Measurements from ENCODE around the gene TRMT11. TPM values are rescaled to one million over a fixed set of nuclear protein-coding genes. Genes with fewer than 3 reads are reported as not detected.

The TRMT11 gene
- total RNA-seq, 1 donor from 2014 or later, result 20.4 TPM

DNA sequence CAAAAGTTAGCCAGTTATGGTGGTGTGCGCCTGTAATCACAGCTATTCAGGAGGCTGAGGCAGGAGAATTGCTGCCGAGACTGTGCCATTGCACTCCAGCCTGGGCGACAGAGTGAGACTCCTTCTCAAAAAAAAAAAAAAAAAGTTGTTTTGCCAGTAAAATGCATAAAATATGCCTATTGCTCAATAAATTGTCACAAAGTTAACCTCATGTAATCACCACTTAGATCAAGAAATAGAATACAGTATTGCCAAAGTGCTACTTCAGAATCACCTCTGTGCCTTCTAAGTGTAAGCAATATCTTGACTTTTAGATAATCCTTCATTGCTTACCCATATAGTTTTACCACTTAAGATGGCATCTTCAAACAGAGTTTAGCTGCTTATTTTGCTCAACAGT is 80.7 kb downstream of the TRMT11 start:
- H3K27ac Mint-ChIP-seq (ENCODE audit: unreplicated experiment), result no peak overlapping the region

DNA sequence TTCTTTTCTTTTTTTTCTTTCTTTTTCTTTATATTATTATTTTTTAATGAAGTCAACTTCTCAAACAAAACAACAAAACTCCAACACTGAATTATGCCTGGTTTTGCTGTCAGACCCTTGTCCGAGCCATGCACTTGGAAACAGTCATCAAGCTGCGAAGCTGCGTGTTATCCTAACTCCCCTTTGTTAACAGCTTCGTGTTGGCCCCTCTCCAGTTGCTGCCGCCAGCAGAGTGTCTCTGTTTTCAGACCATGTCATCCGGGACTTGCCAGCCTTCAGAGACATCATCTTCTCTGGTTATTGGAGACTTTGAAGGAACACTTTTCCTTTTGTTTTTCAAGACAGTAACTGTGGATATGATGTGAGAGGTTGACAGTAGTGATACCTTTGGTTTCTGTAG is 83.1 kb downstream of the TRMT11 start:
- Mint-ChIP-seq H3K9me3 (ENCODE audit: unreplicated experiment) (peaks cover 10% of the 10 kb centered on the region), H3K36me3 (ENCODE audit: unreplicated experiment) (peaks cover 11% of the 10 kb centered on the region), H3K4me1 (ENCODE audit: unreplicated experiment) (peaks cover under 1% of the 10 kb centered on the region), H3K27ac (ENCODE audit: unreplicated experiment) (no peak overlapping the region), H3K4me3 (ENCODE audit: unreplicated experiment) (no peak overlapping the region), H3K27me3 (ENCODE audit: unreplicated experiment) (no peaks in the 10 kb centered on the region)
- DNase-seq (ENCODE audit: extremely low spot score, unreplicated experiment), result no peak
- TF ChIP-seq, protein P1, sequence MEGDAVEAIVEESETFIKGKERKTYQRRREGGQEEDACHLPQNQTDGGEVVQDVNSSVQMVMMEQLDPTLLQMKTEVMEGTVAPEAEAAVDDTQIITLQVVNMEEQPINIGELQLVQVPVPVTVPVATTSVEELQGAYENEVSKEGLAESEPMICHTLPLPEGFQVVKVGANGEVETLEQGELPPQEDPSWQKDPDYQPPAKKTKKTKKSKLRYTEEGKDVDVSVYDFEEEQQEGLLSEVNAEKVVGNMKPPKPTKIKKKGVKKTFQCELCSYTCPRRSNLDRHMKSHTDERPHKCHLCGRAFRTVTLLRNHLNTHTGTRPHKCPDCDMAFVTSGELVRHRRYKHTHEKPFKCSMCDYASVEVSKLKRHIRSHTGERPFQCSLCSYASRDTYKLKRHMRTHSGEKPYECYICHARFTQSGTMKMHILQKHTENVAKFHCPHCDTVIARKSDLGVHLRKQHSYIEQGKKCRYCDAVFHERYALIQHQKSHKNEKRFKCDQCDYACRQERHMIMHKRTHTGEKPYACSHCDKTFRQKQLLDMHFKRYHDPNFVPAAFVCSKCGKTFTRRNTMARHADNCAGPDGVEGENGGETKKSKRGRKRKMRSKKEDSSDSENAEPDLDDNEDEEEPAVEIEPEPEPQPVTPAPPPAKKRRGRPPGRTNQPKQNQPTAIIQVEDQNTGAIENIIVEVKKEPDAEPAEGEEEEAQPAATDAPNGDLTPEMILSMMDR (IDR thresholded peaks at IDR 0.05), result no peak

More for the DNA sequence above, 80.7 kb downstream of the TRMT11 start:
- Mint-ChIP-seq H3K36me3 (ENCODE audit: unreplicated experiment) (peaks cover 18% of the 10 kb centered on the region), H3K27me3 (ENCODE audit: unreplicated experiment) (no peaks in the 10 kb centered on the region), H3K4me1 (ENCODE audit: unreplicated experiment) (peaks cover 14% of the 10 kb centered on the region), H3K9me3 (ENCODE audit: unreplicated experiment) (peaks cover 10% of the 10 kb centered on the region), H3K4me3 (ENCODE audit: unreplicated experiment) (no peak overlapping the region)
- DNase-seq (ENCODE audit: extremely low spot score, unreplicated experiment), result no peak
- TF ChIP-seq, protein P1 (IDR thresholded peaks at IDR 0.05), result no peak

DNA sequence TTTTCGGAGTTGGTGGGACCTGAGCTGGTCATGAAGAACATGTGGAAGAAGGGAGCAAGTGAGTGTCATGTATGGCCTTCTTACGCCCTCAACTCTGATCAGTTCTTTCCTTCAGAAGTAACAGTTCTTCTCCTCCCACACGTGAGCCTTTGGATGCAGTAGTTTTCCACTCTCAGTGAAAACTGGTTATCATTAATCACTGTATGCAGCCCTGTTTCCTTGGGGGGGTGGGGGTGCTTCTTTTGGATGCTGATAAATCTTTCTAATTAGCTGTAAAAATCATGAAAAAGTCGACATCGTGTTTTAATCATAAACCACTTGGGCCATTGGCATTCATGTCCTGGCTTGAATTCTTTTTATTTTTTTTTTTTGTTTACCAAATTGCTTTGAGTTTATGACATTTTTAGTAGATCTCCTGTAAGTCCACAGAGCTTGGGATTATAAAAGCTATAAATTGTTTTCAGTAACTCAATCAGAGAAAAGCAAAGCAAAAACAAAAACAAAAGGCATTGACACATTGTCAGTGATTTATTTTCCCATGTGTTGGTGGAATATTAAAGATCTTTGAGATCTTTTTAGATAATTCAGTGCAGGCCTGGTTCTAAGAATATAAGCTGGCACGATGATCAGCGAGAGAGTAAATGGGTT is 84.8 kb downstream of the TRMT11 start:
- peaks cover 10% of the 10 kb centered on the region for H3K9me3 Mint-ChIP-seq (ENCODE audit: unreplicated experiment)
- no peaks in the 10 kb centered on the region for H3K4me1 Mint-ChIP-seq (ENCODE audit: unreplicated experiment)
- DNase-seq (ENCODE audit: extremely low spot score, unreplicated experiment), result no peak
- peaks cover 8% of the 10 kb centered on the region for H3K36me3 Mint-ChIP-seq (ENCODE audit: unreplicated experiment)
- H3K27me3 Mint-ChIP-seq (ENCODE audit: unreplicated experiment), result no peaks in the 10 kb centered on the region
- no peak overlapping the region for H3K27ac Mint-ChIP-seq (ENCODE audit: unreplicated experiment)
- TF ChIP-seq, protein P1 (IDR thresholded peaks at IDR 0.05), result no peak
- no peak overlapping the region for H3K4me3 Mint-ChIP-seq (ENCODE audit: unreplicated experiment)

DNA sequence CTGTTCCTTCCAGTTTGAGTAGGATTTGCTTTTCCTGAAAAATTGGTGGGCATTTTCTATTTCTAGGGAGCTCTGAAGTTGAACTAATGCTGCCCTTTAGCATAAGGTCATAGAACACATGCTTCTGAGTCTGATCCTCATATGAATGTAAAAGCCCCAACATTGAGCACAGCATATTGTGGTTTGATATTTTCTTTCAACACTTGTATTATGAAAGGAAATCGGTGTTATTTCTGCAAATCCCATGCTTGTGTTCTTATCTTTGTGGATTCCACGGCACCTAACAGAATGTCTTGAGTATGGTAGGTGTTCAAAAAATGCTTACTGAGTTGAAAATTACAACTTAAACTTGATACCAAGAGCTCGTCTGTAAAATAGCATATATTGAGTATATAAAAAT is 85.8 kb downstream of the TRMT11 start:
- no peak for DNase-seq (ENCODE audit: extremely low spot score, unreplicated experiment)
- Mint-ChIP-seq H3K4me3 (ENCODE audit: unreplicated experiment) (no peak overlapping the region), H3K27ac (ENCODE audit: unreplicated experiment) (no peak overlapping the region), H3K4me1 (ENCODE audit: unreplicated experiment) (no peaks in the 10 kb centered on the region), H3K27me3 (ENCODE audit: unreplicated experiment) (no peaks in the 10 kb centered on the region), H3K36me3 (ENCODE audit: unreplicated experiment) (peaks cover 11% of the 10 kb centered on the region), H3K9me3 (ENCODE audit: unreplicated experiment) (peaks cover 10% of the 10 kb centered on the region)
- TF ChIP-seq, protein P1 (IDR thresholded peaks at IDR 0.05), result no peak

DNA sequence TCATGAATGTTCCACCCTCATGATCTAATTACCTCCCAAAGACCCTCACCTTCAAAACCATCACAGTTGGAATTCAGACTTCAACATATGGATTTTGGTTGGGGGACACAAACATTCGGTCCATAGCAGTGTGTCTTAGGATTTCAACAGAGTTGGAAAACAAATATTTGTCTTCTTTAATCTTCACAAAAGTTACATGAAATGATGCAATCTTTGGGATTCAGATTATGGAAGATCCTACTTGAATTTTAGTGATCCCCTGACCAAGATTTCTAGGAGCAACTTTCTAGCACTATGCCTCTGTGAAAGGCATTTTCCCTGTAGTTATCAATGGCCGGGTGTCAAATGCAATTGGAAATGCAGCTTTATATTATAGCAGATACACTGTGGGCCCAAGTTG is 86.5 kb downstream of the TRMT11 start:
- TF ChIP-seq, protein P1 (IDR thresholded peaks at IDR 0.05), result no peak
- Mint-ChIP-seq H3K27ac (ENCODE audit: unreplicated experiment) (no peak overlapping the region), H3K36me3 (ENCODE audit: unreplicated experiment) (peaks cover 11% of the 10 kb centered on the region), H3K4me1 (ENCODE audit: unreplicated experiment) (no peaks in the 10 kb centered on the region), H3K4me3 (ENCODE audit: unreplicated experiment) (no peak overlapping the region), H3K9me3 (ENCODE audit: unreplicated experiment) (peaks cover 10% of the 10 kb centered on the region), H3K27me3 (ENCODE audit: unreplicated experiment) (no peaks in the 10 kb centered on the region)
- no peak for DNase-seq (ENCODE audit: extremely low spot score, unreplicated experiment)
